HK-2 (cell line): Measurements from ENCODE around the gene ZNF593.

ENCODE experiments used
- DNase-seq: peaks from one replicate; pipeline ENCODE4 v3.0.0-alpha.2; 2018; ENCODE audit not compliant: unreplicated experiment

Gene ZNF593

GRCh38 chr1:26148887-26149286, 20.8 kb upstream of the ZNF593 start:
- DNase-seq, result no peak

GRCh38 chr1:26153966-26154532, 15.7 kb upstream of the ZNF593 start:
- no peak for DNase-seq

GRCh38 chr1:26154750-26155149, 15.0 kb upstream of the ZNF593 start:
- DNase-seq, result no peak

GRCh38 chr1:26155370-26156284, 14.1 kb upstream of the ZNF593 start:
- no peak for DNase-seq

- DNase-seq, result no peak
Observed at GRCh38 chr1:26156285-26157038, 13.2 kb upstream of the ZNF593 start.

GRCh38 chr1:26158271-26158907, 11.3 kb upstream of the ZNF593 start:
- no peak for DNase-seq

- no peak for DNase-seq
Observed at GRCh38 chr1:26158908-26159742, 10.6 kb upstream of the ZNF593 start, which contains the start of gene FAM110D. TSS of gene FAM110D (plus strand) at chr1:26159079. CDS start at chr1:26161292, 2,213 bp downstream.

- no peak for DNase-seq
Observed at GRCh38 chr1:26159743-26160039, 10.0 kb upstream of the ZNF593 start.

- DNase-seq, result no peak
Observed at GRCh38 chr1:26160527-26161414, 8.9 kb upstream of the ZNF593 start.

GRCh38 chr1:26161415-26162219, 8.1 kb upstream of the ZNF593 start:
- peak; percentile 75 for DNase-seq

- no peak for DNase-seq
Observed at GRCh38 chr1:26162220-26162709, 7.4 kb upstream of the ZNF593 start.

GRCh38 chr1:26163684-26164035, 6.0 kb upstream of the ZNF593 start:
- DNase-seq, result no peak

- DNase-seq, result no peak
Observed at GRCh38 chr1:26164036-26164860, 5.5 kb upstream of the ZNF593 start.

GRCh38 chr1:26164861-26165842, 4.6 kb upstream of the ZNF593 start:
- no peak for DNase-seq

GRCh38 chr1:26166719-26167281, 2.9 kb upstream of the ZNF593 start:
- DNase-seq, result no peak

- no peak for DNase-seq
Observed at GRCh38 chr1:26168410-26169197, 1.1 kb upstream of the ZNF593 start, which contains the start of gene C1orf232. TSS of gene C1orf232 (minus strand) at chr1:26168963. CDS start at chr1:26168499, 464 bp downstream.
